ENCODE data around the gene VPS26A. TPM values are rescaled to one million over a fixed set of nuclear protein-coding genes. Genes with fewer than 3 reads are reported as not detected.

Gene VPS26A
- total RNA-seq, 1 donor, result 41.3 TPM

GRCh38 chr10:69217119-69217754 is 93.3 kb downstream of the VPS26A start:
- Histone ChIP-seq H3K9me3 (ENCODE audit: low read depth, low read length) (no peaks in the 10 kb centered on the region), H3K4me3 (ENCODE audit: insufficient read depth, low read length) (no peak overlapping the region), H3K79me2 (ENCODE audit: insufficient read depth, low read length) (no peaks in the 10 kb centered on the region), H2AFZ (ENCODE audit: low read length) (no peak overlapping the region), H3K4me2 (ENCODE audit: insufficient read depth, low read length) (no peak overlapping the region), H3K36me3 (ENCODE audit: insufficient read depth, low read length) (no peaks in the 10 kb centered on the region), H3K27ac (ENCODE audit: low read depth, low read length) (no peak overlapping the region), H3K27me3 (ENCODE audit: insufficient read depth, low read length) (no peaks in the 10 kb centered on the region), H4K20me1 (ENCODE audit: insufficient read depth, low read length) (no peaks in the 10 kb centered on the region), H3K4me1 (ENCODE audit: insufficient read depth, low read length) (peaks cover 7% of the 10 kb centered on the region)
- no peak for TF ChIP-seq CTCF (IDR thresholded peaks at IDR 0.05; ENCODE audit: extremely low read depth, low read depth, low read length)
- peak; percentile 83 for DNase-seq (ENCODE audit: insufficient read length, low spot score, missing footprints)

GRCh38 chr10:69218831-69219230 is 94.9 kb downstream of the VPS26A start:
- no peak for DNase-seq (ENCODE audit: insufficient read length, low spot score, missing footprints)
- no peak overlapping the region for H3K4me3 ChIP-seq (ENCODE audit: insufficient read depth, low read length)
- H3K4me2 ChIP-seq (ENCODE audit: insufficient read depth, low read length), result no peak overlapping the region
- no peaks in the 10 kb centered on the region for H3K27me3 ChIP-seq (ENCODE audit: insufficient read depth, low read length)
- H3K9me3 ChIP-seq (ENCODE audit: low read depth, low read length), result no peaks in the 10 kb centered on the region
- H3K36me3 ChIP-seq (ENCODE audit: insufficient read depth, low read length), result no peaks in the 10 kb centered on the region
- no peaks in the 10 kb centered on the region for H3K79me2 ChIP-seq (ENCODE audit: insufficient read depth, low read length)
- H3K27ac ChIP-seq (ENCODE audit: low read depth, low read length), result no peak overlapping the region
- no peak for TF ChIP-seq CTCF (IDR thresholded peaks at IDR 0.05; ENCODE audit: extremely low read depth, low read depth, low read length)
- no peak overlapping the region for H2AFZ ChIP-seq (ENCODE audit: low read length)
- H3K4me1 ChIP-seq (ENCODE audit: insufficient read depth, low read length), result peaks cover 12% of the 10 kb centered on the region
- H4K20me1 ChIP-seq (ENCODE audit: insufficient read depth, low read length), result no peaks in the 10 kb centered on the region

DNA sequence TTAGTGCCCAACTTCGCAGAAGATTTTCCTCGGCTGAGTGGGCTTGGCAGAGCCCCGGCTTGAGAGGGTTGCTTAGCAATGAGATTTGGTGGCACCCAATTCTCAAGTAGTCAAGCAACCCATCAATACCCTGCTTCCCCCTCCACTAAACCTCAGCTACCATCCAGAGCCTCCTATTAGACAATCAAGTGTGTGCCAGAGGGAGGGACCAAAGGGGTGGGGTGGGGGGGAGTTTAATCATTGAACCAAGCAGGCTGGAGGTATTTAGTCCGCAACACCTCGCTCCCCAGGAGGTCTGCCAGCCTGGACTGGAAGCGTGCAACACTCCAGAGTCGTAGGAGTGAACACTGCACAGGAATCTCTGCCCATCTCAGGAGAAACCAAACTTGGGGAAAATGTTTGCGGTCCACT is 96.1 kb downstream of the VPS26A start, which contains the start of gene HKDC1:
Gene HKDC1 (plus strand): TSS at position 292 of the 411 bp plus-strand sequence. CDS start 104 bp downstream, at position 396.
- peaks cover 14% of the 10 kb centered on the region for H3K4me1 ChIP-seq (ENCODE audit: insufficient read depth, low read length)
- no peaks in the 10 kb centered on the region for H4K20me1 ChIP-seq (ENCODE audit: insufficient read depth, low read length)
- H3K27me3 ChIP-seq (ENCODE audit: insufficient read depth, low read length), result no peaks in the 10 kb centered on the region
- no peak within 1 kb of the TSS for H3K27ac ChIP-seq (ENCODE audit: low read depth, low read length)
- no peaks in the 10 kb centered on the region for H3K36me3 ChIP-seq (ENCODE audit: insufficient read depth, low read length)
- peak; percentile 39 for DNase-seq (ENCODE audit: insufficient read length, low spot score, missing footprints)
- H3K9me3 ChIP-seq (ENCODE audit: low read depth, low read length), result no peaks in the 10 kb centered on the region
- H3K4me2 ChIP-seq (ENCODE audit: insufficient read depth, low read length), result no peak within 1 kb of the TSS
- H3K4me3 ChIP-seq (ENCODE audit: insufficient read depth, low read length), result no peak within 1 kb of the TSS
- H2AFZ ChIP-seq (ENCODE audit: low read length), result no peak within 1 kb of the TSS
- no peaks in the 10 kb centered on the region for H3K79me2 ChIP-seq (ENCODE audit: insufficient read depth, low read length)
- TF ChIP-seq CTCF (IDR thresholded peaks at IDR 0.05; ENCODE audit: extremely low read depth, low read depth, low read length), result no peak

DNA sequence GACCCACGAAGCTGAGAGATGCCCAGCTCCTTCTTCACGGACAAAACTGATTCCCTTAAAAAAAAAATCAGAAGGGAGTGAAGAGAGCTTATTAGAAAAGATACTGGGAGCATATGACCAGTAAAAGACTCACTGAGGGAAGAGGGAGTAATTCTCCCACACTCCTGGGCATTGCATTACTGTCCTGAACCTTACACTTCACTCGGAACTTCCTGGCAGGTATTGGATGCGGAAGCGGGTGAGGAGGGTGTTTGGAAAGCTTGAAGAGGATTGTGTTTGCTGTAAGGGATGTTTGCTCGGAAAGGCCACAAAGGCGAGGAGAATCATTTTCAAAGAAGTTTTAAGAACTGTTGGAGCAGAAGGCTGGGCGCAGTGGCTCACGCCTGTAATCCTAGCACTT is 96.5 kb downstream of the VPS26A start:
- no peak overlapping the region for H3K4me2 ChIP-seq (ENCODE audit: insufficient read depth, low read length)
- no peaks in the 10 kb centered on the region for H3K79me2 ChIP-seq (ENCODE audit: insufficient read depth, low read length)
- peaks cover 18% of the 10 kb centered on the region for H3K4me1 ChIP-seq (ENCODE audit: insufficient read depth, low read length)
- no peaks in the 10 kb centered on the region for H3K36me3 ChIP-seq (ENCODE audit: insufficient read depth, low read length)
- no peaks in the 10 kb centered on the region for H4K20me1 ChIP-seq (ENCODE audit: insufficient read depth, low read length)
- no peaks in the 10 kb centered on the region for H3K27me3 ChIP-seq (ENCODE audit: insufficient read depth, low read length)
- H3K4me3 ChIP-seq (ENCODE audit: insufficient read depth, low read length), result no peak overlapping the region
- no peak for DNase-seq (ENCODE audit: insufficient read length, low spot score, missing footprints)
- no peak overlapping the region for H3K27ac ChIP-seq (ENCODE audit: low read depth, low read length)
- no peak overlapping the region for H2AFZ ChIP-seq (ENCODE audit: low read length)
- no peak for TF ChIP-seq CTCF (IDR thresholded peaks at IDR 0.05; ENCODE audit: extremely low read depth, low read depth, low read length)
- no peaks in the 10 kb centered on the region for H3K9me3 ChIP-seq (ENCODE audit: low read depth, low read length)

Small RNA genes lying within 50 kb of the gene (small RNA-seq; reads per million reads assigned to genes)
- not detected for gene RF00017

Other genes with a start within 250 kb of the VPS26A start
- 47.0 and 47.1 TPM in 2 replicates for gene DDX50, start 222.9 kb upstream of the VPS26A start, total RNA-seq
- gene DDX21, start 168.0 kb upstream of the VPS26A start, total RNA-seq, result 56.3 and 61.9 TPM in 2 replicates
- 30.8 and 35.4 TPM in 2 replicates for gene KIFBP, start 135.4 kb upstream of the VPS26A start, total RNA-seq
- gene SRGN, start 36.1 kb upstream of the VPS26A start, total RNA-seq, result 344 and 474 TPM in 2 replicates
- gene SUPV3L1, start 56.1 kb downstream of the VPS26A start, total RNA-seq, result 34.5 and 34.7 TPM in 2 replicates
- gene HKDC1, start 96.2 kb downstream of the VPS26A start, total RNA-seq, result 0.29 and 2.9 TPM in 2 replicates
- 99.6 and 111 TPM in 2 replicates for gene HK1, start 154.3 kb downstream of the VPS26A start, total RNA-seq